HL-60/S4 (cell line): Measurements from ENCODE around the gene PUS3.
"Not testable (repeated sequence)": the region's sequence is repeated elsewhere in the genome, so short reads cannot be mapped to it uniquely, and the experiment has no call there.

Experiments
- in situ Hi-C: fragments of 300-500 bp; cut with MboI; formaldehyde crosslinking; loops from 2 replicates; pipeline ENCODE4 v1.14.3; 2022; ENCODE audit warnings: low sequenced_read_pairs

Gene PUS3

GRCh38 chr11:125874556-125875124 lies 28.4 kb downstream of the PUS3 start:
- in situ Hi-C loops: no loop called here

- in situ Hi-C loops: no loop called here
These were observed 29.0 kb downstream of the PUS3 start for GRCh38 chr11:125873881-125874555.

GRCh38 chr11:125872138-125872491 lies 30.9 kb downstream of the PUS3 start:
- in situ Hi-C loops: no loop called here

- in situ Hi-C loops: no loop called here
These were observed 31.4 kb downstream of the PUS3 start for GRCh38 chr11:125871391-125872137.

GRCh38 chr11:125869521-125869920 lies 33.5 kb downstream of the PUS3 start:
- in situ Hi-C loops: no loop called here

GRCh38 chr11:125865354-125865753 lies 37.7 kb downstream of the PUS3 start:
- in situ Hi-C loops: not testable (repeated sequence)

- in situ Hi-C loops: not testable (repeated sequence)
These were observed 40.2 kb downstream of the PUS3 start for GRCh38 chr11:125862786-125863185.

GRCh38 chr11:125857670-125858069 lies 45.3 kb downstream of the PUS3 start:
- in situ Hi-C loops: not testable (repeated sequence)

- in situ Hi-C loops: no loop called here
These were observed 56.8 kb downstream of the PUS3 start for GRCh38 chr11:125846188-125846587.
